HUES48 (cell line): Measurements from ENCODE around the gene PAPPA.

Source experiments
- H3K27ac ChIP-seq: one replicate; pipeline ENCODE4 v1.7.0; 2013; ENCODE audit warnings: low read depth, low read length, inconsistent platforms
- H3K27me3 ChIP-seq: 2 replicates; pipeline ENCODE4 v1.6.1; 2013; ENCODE audit warnings: mild to moderate bottlenecking, low read length; ENCODE audit not compliant: control insufficient read depth, insufficient read depth
- H3K36me3 ChIP-seq: 2 replicates; pipeline ENCODE4 v1.6.1; 2013; ENCODE audit warnings: low read length; ENCODE audit not compliant: control insufficient read depth, insufficient read depth
- H3K4me1 ChIP-seq: 2 replicates; pipeline ENCODE4 v1.6.1; 2013; ENCODE audit warnings: mild to moderate bottlenecking, low read length; ENCODE audit not compliant: control insufficient read depth, insufficient read depth
- H3K4me3 ChIP-seq: 2 replicates; pipeline ENCODE4 v1.5.1; 2013; ENCODE audit warnings: mild to moderate bottlenecking, low read depth, low read length
- H3K9ac ChIP-seq: 2 replicates; pipeline ENCODE4 v1.6.1; 2013; ENCODE audit warnings: mild to moderate bottlenecking, low read depth, low read length, moderate library complexity
- H3K9me3 ChIP-seq: 2 replicates; pipeline ENCODE4 v1.6.1; 2013; ENCODE audit warnings: low read length; ENCODE audit not compliant: control insufficient read depth, insufficient read depth

Gene PAPPA

DNA sequence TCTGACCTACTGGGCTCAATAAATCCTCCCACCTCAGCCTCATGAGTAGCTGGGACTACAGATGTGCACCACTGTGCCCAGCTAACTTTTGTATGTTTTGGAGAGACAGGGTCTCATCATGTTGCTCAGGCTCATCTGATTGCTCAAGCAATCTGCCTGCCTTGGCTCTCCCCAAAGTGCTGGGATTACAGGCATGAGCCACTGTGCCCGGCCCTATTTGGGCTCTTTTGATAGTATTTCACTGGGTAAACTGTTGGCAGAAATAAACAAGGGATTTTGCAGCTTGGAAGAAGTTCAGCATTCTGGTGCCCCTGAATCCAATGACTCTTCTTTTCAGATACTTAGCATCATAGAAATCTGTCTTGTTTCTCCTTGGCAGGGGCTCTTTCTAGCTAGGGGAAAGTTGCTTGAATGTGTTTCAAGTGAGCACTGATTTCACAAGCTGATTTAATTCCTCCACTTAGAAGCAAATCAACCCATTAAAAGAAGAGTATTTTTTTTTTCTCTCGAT, 146.8 kb downstream of the PAPPA start:
- no peaks in the 10 kb centered on the region for H3K36me3 ChIP-seq
- H3K4me3 ChIP-seq: no peak overlapping the region
- H3K9me3 ChIP-seq: no peaks in the 10 kb centered on the region
- H3K27me3 ChIP-seq: no peaks in the 10 kb centered on the region
- no peak overlapping the region for H3K9ac ChIP-seq
- H3K4me1 ChIP-seq: peaks cover 21% of the 10 kb centered on the region
- H3K27ac ChIP-seq: no peak overlapping the region

DNA sequence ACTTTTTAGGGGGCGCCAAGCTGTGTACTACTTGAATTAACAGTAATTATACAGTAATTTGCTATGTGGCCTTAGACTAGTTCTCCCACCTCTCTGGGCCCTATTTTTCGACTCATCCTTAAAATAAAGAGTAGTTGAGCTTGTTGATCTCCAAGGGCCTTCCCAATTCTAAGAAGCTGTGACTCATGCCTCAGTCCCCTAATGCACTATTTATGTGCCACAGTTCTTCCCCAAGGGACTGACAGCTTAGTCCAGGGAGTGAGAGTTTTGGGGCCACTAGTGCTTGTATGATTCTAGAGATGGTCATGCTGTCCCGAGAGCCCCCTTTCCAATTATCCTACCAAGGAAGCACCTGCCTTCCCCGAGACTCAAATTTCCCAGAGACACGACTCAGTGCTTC, 149.7 kb downstream of the PAPPA start:
- no peak overlapping the region for H3K9ac ChIP-seq
- H3K36me3 ChIP-seq: no peaks in the 10 kb centered on the region
- H3K4me1 ChIP-seq: peaks cover 21% of the 10 kb centered on the region
- no peaks in the 10 kb centered on the region for H3K9me3 ChIP-seq
- no peak overlapping the region for H3K4me3 ChIP-seq
- no peaks in the 10 kb centered on the region; the same call in 1 of the 2 replicates for H3K27me3 ChIP-seq
- no peak overlapping the region for H3K27ac ChIP-seq

DNA sequence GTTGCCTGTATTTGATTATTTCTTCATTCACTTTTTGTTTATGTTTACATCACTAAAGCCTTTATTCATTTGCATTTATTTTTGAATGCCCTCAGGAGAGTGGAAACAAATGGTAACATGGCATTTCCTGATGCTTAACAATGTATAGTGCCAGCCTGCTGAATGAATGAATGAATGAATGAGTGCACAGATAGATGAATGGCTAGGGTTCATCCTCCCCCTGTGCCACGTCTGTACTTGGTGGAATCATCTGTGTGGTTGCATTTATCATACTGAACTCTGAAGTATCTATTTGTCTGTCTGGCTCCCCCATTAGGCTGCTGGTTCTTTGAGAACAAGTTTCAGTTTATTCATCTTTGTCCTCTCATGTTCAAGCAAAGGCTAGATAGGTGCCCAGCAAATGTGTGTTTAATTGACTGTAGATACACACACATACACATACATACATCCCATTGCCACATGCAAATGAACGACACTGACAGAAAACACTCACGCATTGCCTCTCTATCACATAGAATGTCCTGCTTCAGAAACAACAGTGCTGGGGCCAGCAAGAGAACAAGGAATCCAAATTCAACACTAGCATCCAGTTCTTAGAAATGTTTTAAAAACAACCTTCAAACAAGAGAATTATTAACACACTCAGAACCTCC, 150.4 kb downstream of the PAPPA start:
- Histone ChIP-seq H3K4me3 (no peak overlapping the region), H3K9ac (no peak overlapping the region), H3K36me3 (no peaks in the 10 kb centered on the region), H3K4me1 (peaks cover 21% of the 10 kb centered on the region), H3K27me3 (no peaks in the 10 kb centered on the region; the same call in 1 of the 2 replicates), H3K27ac (peak overlapping the region; percentile 38), H3K9me3 (no peaks in the 10 kb centered on the region)

DNA sequence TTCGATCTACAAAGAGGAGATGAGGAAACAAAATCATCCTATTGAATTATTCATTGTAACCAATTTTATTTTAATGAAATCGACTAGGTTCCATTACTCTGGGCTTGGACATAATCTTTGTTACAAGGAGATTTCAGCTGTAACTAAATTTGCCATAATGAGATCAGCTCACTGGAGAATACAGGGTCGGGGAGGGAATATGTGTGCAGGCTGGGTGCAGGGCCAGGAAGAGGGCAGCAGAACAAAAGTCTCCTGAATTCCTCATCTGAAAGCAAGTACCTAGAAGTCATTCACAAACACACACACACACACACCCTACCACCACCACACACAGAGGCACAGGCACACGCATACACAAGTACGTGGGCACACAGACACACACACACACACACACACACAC, 151.2 kb downstream of the PAPPA start:
- no peaks in the 10 kb centered on the region for H3K36me3 ChIP-seq
- no peak overlapping the region for H3K4me3 ChIP-seq
- H3K4me1 ChIP-seq: peaks cover 21% of the 10 kb centered on the region
- no peak overlapping the region for H3K27ac ChIP-seq
- no peak overlapping the region for H3K9ac ChIP-seq
- no peaks in the 10 kb centered on the region; the same call in 1 of the 2 replicates for H3K27me3 ChIP-seq
- no peaks in the 10 kb centered on the region for H3K9me3 ChIP-seq

DNA sequence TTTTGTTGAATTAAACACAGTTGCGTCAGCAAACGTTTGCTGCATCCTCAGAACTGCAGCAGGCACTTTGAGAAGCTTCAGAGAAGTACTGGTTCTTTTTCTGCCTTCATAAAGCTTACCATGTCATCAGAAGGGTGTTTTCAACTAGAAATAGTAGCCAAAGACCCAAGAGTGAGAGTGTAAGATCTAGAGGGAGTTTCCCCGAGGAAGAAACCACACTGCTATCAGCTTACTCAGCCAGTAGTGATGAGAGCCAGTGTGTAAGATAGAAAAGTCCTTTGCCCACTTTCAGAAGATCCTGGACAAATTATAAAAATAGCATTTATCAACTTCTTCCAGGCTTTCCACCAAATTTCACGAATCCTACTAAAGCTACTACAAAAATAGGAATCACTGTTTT, 154.5 kb downstream of the PAPPA start:
- Histone ChIP-seq H3K4me1 (peaks cover 21% of the 10 kb centered on the region), H3K4me3 (no peak overlapping the region), H3K27me3 (no peaks in the 10 kb centered on the region; the same call in 1 of the 2 replicates), H3K9me3 (no peaks in the 10 kb centered on the region), H3K36me3 (no peaks in the 10 kb centered on the region), H3K27ac (no peak overlapping the region), H3K9ac (no peak overlapping the region)

DNA sequence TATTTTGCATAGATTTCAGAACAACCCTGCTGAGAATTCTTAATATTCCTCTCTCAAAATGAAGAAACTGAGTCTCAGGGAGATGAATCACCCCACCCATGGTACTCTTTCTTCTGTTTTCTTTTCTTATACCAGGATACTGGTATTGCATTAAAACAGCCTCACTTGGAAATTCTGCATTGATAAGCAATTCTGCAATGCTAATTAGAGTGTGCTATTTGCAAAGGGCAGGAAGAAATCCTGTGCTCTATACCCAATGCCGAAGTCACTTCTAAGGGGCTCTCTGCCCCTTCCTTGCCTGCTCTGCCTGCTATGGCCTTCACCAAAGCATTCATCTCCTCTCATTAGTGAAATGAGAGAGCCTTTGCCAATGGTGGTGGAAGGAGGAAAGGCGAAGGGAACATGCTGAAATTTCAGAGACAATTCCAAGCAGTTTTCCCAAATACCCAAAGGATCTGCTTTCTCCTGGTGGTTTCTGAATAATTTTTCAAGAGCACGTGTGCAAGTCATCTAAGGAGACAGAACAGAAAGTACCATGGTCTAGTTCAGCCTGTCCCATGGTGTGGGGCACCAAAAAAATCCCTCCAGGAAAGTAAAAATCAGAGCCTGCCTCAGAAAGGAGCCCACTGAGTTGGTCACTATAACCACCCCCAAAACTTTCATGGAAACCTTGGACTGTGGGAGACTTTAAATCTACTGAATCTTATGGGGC, 156.5 kb downstream of the PAPPA start:
- no peak overlapping the region for H3K27ac ChIP-seq

DNA sequence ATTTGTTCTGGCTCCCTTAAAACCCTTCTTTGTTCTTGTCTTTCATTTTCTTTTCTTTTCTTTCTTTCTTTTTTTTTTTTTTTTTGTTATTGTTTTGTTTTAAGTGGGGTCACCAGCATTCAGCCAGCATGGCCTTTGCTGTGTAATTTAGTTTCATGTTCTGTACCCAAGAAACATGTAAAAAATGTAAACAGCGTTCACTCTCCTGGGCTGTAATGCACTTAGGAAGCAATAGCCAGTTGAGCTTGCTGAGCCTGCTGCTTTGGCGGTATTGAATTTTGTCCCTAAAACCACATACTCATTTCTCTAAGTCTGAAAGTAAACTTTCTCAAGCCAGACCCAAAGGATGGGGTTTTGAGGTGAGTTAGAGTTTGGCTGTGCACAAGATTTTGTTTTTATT, 158.6 kb downstream of the PAPPA start:
- H3K9me3 ChIP-seq: no peaks in the 10 kb centered on the region
- H3K36me3 ChIP-seq: no peaks in the 10 kb centered on the region
- H3K27ac ChIP-seq: no peak overlapping the region

More for the DNA sequence above, 156.5 kb downstream of the PAPPA start:
- no peaks in the 10 kb centered on the region for H3K9me3 ChIP-seq
- H3K9ac ChIP-seq: no peak overlapping the region
- no peaks in the 10 kb centered on the region for H3K36me3 ChIP-seq
- H3K4me3 ChIP-seq: no peak overlapping the region
- H3K27me3 ChIP-seq: no peaks in the 10 kb centered on the region; the same call in 1 of the 2 replicates
- H3K4me1 ChIP-seq: peaks cover 3% of the 10 kb centered on the region

DNA sequence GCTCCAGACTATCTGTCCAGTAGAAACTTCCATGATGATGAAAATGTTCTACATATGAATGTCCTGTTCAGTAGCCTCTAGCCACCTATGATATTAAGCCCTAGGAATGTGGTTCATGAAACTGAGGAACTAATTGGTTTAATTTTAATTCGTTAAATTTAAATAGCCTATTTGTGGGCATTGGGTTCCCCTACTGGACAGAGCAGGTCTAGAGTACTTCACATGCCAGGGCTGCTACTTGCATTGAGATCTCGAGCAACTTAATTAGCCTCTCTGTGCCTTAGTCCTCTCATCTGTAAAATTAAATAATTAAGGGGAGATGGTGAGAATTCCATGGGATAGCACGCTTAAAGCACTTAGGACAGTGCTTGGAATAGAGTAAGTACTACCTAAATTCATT, 160.0 kb downstream of the PAPPA start:
- no peak overlapping the region for H3K9ac ChIP-seq
- no peak overlapping the region for H3K4me3 ChIP-seq
- no peaks in the 10 kb centered on the region for H3K27me3 ChIP-seq
- H3K36me3 ChIP-seq: no peaks in the 10 kb centered on the region
- no peaks in the 10 kb centered on the region; the same call in none of the 2 replicates for H3K4me1 ChIP-seq
- no peak overlapping the region for H3K27ac ChIP-seq
- no peaks in the 10 kb centered on the region for H3K9me3 ChIP-seq

More for the DNA sequence above, 158.6 kb downstream of the PAPPA start:
- no peak overlapping the region for H3K9ac ChIP-seq
- H3K4me1 ChIP-seq: no peaks in the 10 kb centered on the region; the same call in 1 of the 2 replicates
- H3K27me3 ChIP-seq: no peaks in the 10 kb centered on the region
- no peak overlapping the region for H3K4me3 ChIP-seq

DNA sequence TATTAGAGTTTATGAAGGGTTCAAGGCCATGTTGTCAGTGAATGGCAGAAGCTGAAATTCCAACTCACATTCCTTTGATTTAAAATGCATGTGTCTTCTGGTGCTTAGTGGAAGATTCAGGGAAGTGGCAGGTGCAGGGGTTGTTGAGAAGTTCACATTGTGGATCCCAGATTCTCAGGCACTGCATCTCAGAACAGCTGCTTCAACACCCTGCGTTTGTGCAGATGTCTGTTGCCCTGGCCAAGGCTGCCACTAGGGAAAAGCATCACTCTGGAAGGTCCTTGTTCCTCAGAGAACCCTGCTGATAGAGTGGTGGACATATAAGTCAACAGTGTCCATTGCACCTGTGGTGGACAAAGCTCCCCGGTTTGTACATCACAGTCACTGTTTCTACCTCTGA, 162.7 kb downstream of the PAPPA start:
- H3K27ac ChIP-seq: no peak overlapping the region
- no peak overlapping the region for H3K4me3 ChIP-seq
- H3K4me1 ChIP-seq: peaks cover 5% of the 10 kb centered on the region; the same call in 1 of the 2 replicates
- no peaks in the 10 kb centered on the region for H3K9me3 ChIP-seq
- H3K9ac ChIP-seq: no peak overlapping the region
- no peaks in the 10 kb centered on the region; the same call in 1 of the 2 replicates for H3K27me3 ChIP-seq
- H3K36me3 ChIP-seq: no peaks in the 10 kb centered on the region

DNA sequence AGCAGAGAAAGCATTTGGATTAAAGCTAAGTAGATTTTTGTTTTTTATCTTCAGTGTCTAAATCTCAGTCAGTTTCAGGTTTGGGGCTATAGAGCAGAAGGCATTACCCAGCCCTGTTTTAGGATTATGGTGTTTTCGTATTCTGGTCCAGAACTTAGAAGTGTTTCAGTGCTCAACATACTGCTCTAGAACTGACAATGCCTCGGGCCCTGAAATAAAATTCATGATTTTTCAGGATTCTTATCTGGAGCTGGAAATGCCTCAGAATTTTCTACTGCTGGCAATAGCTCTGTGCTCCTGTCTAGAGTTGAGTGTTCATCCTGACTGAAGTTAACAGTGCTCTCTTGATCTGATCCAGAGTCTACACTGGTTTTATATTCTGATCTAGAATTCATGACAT, 163.9 kb downstream of the PAPPA start:
- Histone ChIP-seq H3K4me3 (no peak overlapping the region), H3K9ac (no peak overlapping the region), H3K9me3 (no peaks in the 10 kb centered on the region), H3K4me1 (peaks cover 6% of the 10 kb centered on the region), H3K36me3 (no peaks in the 10 kb centered on the region), H3K27ac (no peak overlapping the region), H3K27me3 (no peaks in the 10 kb centered on the region; the same call in 1 of the 2 replicates)
